Body of pancreas (tissue), 4 donors: Measurements from ENCODE around the gene PARK7. TPM values are rescaled to one million over a fixed set of nuclear protein-coding genes. Genes with fewer than 3 reads are reported as not detected.
"Not testable (repeated sequence)": the region's sequence is repeated elsewhere in the genome, so short reads cannot be mapped to it uniquely, and the experiment has no call there.

ENCODE experiments used
- ATAC-seq: fragments of 150-250 bp; one replicate; pipeline ENCODE4 v1.9.1; 2016
- DNase-seq, 4 donors: peaks; one replicate each; pipeline ENCODE4 v3.0.0-alpha.2; 2019
- H3K27ac ChIP-seq, 4 donors: fragments of 200-600 bp; sonication (generic); 1 replicate in 3 of 4; 2 replicates in 1 of 4; pipeline versions ENCODE4 v1.5.1 to v1.6.1; 2016 to 2019; ENCODE audit warnings: mild to moderate bottlenecking in 1 of 4, mixed read lengths in 1 of 4, moderate library complexity in 1 of 4
- H3K27me3 ChIP-seq, 2 donors: fragments of 200-600 bp; sonication (generic); one replicate each; pipeline ENCODE4 v1.6.0; 2016; ENCODE audit warnings: mild to moderate bottlenecking in 1 of 2
- H3K36me3 ChIP-seq, 2 donors: fragments of 200-600 bp; sonication (generic); replicated peaks in 1 of 2; 2 replicates each; pipeline ENCODE4 v1.5.1; 2016; ENCODE audit warnings: low read depth in 2 of 2; ENCODE audit not compliant: insufficient read depth in 1 of 2
- H3K4me1 ChIP-seq: fragments of 200-600 bp; sonication (generic); one replicate; pipeline ENCODE4 v1.6.0; 2016
- H3K4me3 ChIP-seq, 2 donors: fragments of 200-600 bp; sonication (generic); 1 replicate in 1 of 2; 2 replicates in 1 of 2; pipeline ENCODE4 v1.5.1; 2016 to 2019
- H3K9me3 ChIP-seq, 3 donors: fragments of 200-600 bp; sonication (generic); 1 replicate in 2 of 3; 2 replicates in 1 of 3; pipeline ENCODE4 v1.5.1; 2016
- CTCF ChIP-seq, 7 experiments: fragments of 450-650 bp in 4 of 7; fragments of 200-600 bp in 3 of 7; sonication (generic) in 3 of 7; IDR thresholded peaks; one replicate each; pipeline ENCODE4 v1.5.1; 2016 to 2019; ENCODE audit warnings: antibody characterized with exemption in 7 of 7
- POLR2A ChIP-seq, 3 donors: fragments of 450-650 bp; IDR thresholded peaks; one replicate each; pipeline ENCODE4 v1.6.1; 2016; ENCODE audit warnings: antibody characterized with exemption in 3 of 3, mild to moderate bottlenecking in 2 of 3
- WGBS, 2 donors: methylation state at CpG; one replicate each; pipeline ENCODE4 v1.1.5; 2017; 5-methylcytosine and 5-hydroxymethylcytosine counted together
- intact Hi-C: fragments of 100-400 bp; cut with DNase I; formaldehyde crosslinking; loops from one replicate; pipeline ENCODE4 v1.15.1; 2023
- total RNA-seq, 2 donors: library from RNA; depleted of rRNA; stranded (reverse); fragments of >200 nt; gene quantifications; one replicate each; pipeline ENCODE4 v1.1.0, GENCODE V29; 2016

The PARK7 gene
- total RNA-seq, 2 donors from 2014 or later: 88.3 to 110 TPM

DNA sequence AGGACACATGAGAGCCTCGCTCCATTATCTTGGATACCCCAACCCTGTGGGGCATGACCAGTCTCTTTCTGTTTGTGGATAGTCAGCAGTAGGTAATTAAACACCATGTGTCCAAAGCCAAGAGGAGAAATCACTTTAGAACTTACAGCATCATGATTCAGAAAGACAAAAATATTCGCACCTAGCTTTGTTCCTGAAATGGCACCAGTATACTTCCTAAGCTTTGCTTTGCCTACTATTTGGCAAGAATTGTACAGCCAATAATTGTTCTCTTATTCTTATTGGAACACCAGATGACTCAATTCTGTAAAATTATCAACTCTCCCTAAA lies 45.0 kb upstream of the PARK7 start:
- Histone ChIP-seq H3K4me1 (no peaks in the 10 kb centered on the region), H3K27me3 (no peaks in the 10 kb centered on the region), H3K4me3 (no peak overlapping the region), H3K9me3 (no peaks in the 10 kb centered on the region), H3K36me3 (no peaks in the 10 kb centered on the region), H3K27ac (no peak overlapping the region)
- no peak for DNase-seq
- 63 to 79% methylated on average over 2 of the region's 2 CpGs for WGBS, 2 donors
- TF ChIP-seq POLR2A (IDR thresholded peaks at IDR 0.05) (no peak), CTCF (IDR thresholded peaks at IDR 0.05) (no peak)
- no peak for ATAC-seq
- intact Hi-C loops: no loop called here

DNA sequence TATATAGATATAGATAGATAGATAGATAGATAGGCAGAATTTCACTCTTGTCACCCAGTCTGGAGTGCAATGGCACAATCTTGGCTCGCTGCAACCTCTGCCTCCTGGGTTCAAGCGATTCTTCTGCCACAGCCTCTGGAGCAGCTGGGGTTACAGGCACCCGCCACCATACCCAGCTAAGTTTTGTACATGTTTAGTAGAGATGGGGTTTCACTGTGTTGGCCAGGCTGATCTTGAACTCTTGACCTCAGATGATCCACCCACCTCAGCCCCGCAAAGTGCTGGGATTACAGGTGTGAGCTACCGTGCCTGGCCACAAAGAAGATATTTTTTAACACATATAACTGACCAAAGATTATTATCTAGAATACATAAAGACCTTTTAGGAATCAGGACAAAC lies 43.5 kb upstream of the PARK7 start:
- 75 to 77% methylated on average over 5 of the region's 5 CpGs for WGBS, 2 donors
- H3K27ac ChIP-seq, intact Hi-C loops, H3K27me3 ChIP-seq, ATAC-seq, H3K4me1 ChIP-seq, H3K4me3 ChIP-seq, H3K36me3 ChIP-seq, H3K9me3 ChIP-seq, DNase-seq: not testable (repeated sequence)

GRCh38 chr1:7919880-7920279 lies 41.6 kb upstream of the PARK7 start:
- H3K36me3 ChIP-seq: no peaks in the 10 kb centered on the region
- WGBS, 2 donors: 59 to 62% methylated on average over 5 of the region's 5 CpGs
- H3K4me1 ChIP-seq: no peaks in the 10 kb centered on the region
- no peak overlapping the region for H3K27ac ChIP-seq
- intact Hi-C loops: no loop called here
- no peaks in the 10 kb centered on the region for H3K9me3 ChIP-seq
- H3K4me3 ChIP-seq: no peak overlapping the region
- H3K27me3 ChIP-seq: no peaks in the 10 kb centered on the region
- DNase-seq (no peak), ATAC-seq (no peak)
- TF ChIP-seq CTCF (IDR thresholded peaks at IDR 0.05) (no peak), POLR2A (IDR thresholded peaks at IDR 0.05) (no peak)

DNA sequence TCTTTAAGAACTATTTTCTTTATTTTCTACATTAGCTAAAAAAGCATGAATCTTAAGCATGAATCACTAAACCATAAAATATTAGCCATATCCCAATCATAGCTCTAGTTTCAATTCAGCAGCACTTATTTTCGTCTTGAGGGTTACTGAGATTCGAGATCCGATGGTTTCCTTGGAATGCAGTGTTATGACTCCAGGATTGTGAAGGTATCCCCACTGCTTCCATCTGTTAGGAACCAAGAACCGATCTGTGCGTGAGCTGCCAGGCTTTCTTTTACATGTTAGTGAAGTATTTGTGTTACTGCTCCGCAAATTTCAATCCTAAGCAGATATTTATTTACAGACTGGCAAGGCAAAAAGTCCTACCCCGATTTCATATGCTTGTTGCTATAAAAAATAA lies 39.7 kb upstream of the PARK7 start:
- intact Hi-C loops: no loop called here
- no peaks in the 10 kb centered on the region for H3K36me3 ChIP-seq
- H3K9me3 ChIP-seq: no peaks in the 10 kb centered on the region
- TF ChIP-seq CTCF (IDR thresholded peaks at IDR 0.05) (no peak), POLR2A (IDR thresholded peaks at IDR 0.05) (no peak)
- WGBS, 2 donors: 84 to 86% methylated on average over 7 of the region's 7 CpGs
- no peak for DNase-seq
- H3K27me3 ChIP-seq: no peaks in the 10 kb centered on the region
- H3K4me3 ChIP-seq: no peak overlapping the region
- H3K27ac ChIP-seq: no peak overlapping the region
- no peaks in the 10 kb centered on the region for H3K4me1 ChIP-seq
- no peak for ATAC-seq

- H3K27ac ChIP-seq: no peak overlapping the region
- H3K27me3 ChIP-seq: no peaks in the 10 kb centered on the region
- H3K9me3 ChIP-seq: no peaks in the 10 kb centered on the region
- no peak for ATAC-seq
- TF ChIP-seq CTCF (IDR thresholded peaks at IDR 0.05): no peak
- TF ChIP-seq POLR2A (IDR thresholded peaks at IDR 0.05): no peak
- intact Hi-C loops: no loop called here
- no peak for DNase-seq
- H3K4me3 ChIP-seq: no peak overlapping the region
- WGBS, 2 donors: 80 to 89% methylated on average over 6 of the region's 6 CpGs
- H3K36me3 ChIP-seq: no peaks in the 10 kb centered on the region
- H3K4me1 ChIP-seq: no peaks in the 10 kb centered on the region
Observed at GRCh38 chr1:7922301-7922700, 39.2 kb upstream of the PARK7 start.

- ATAC-seq, H3K4me3 ChIP-seq, DNase-seq, H3K27me3 ChIP-seq, H3K36me3 ChIP-seq, H3K27ac ChIP-seq, H3K4me1 ChIP-seq, intact Hi-C loops, H3K9me3 ChIP-seq: not testable (repeated sequence)
- 42 to 47% methylated on average over 8 of the region's 8 CpGs for WGBS, 2 donors
Observed at GRCh38 chr1:7927061-7927460, 34.5 kb upstream of the PARK7 start.
